HepG2 (cell line): ENCODE data around the gene LDLR. TPM values are rescaled to one million over a fixed set of nuclear protein-coding genes. Genes with fewer than 3 reads are reported as not detected.

Experiments used
- CEBPB ChIP-seq: IDR thresholded peaks from 2 replicates; pipeline ENCODE4 v1.6.1; 2011; ENCODE audit warnings: low read depth, low read length, improper control_type of control experiment, borderline replicate concordance
- CEBPZ ChIP-seq: IDR thresholded peaks from 2 replicates; pipeline ENCODE4 v1.6.1; 2012; ENCODE audit warnings: low read length, improper control_type of control experiment
- CTCF ChIP-seq: sonication (generic); formaldehyde crosslinking; IDR thresholded peaks from 2 replicates; pipeline ENCODE4 v1.5.0; 2020; ENCODE audit warnings: mild to moderate bottlenecking, missing genetic modification reagents, moderate library complexity
- DR1 ChIP-seq: sonication (generic); formaldehyde crosslinking; IDR thresholded peaks from 2 replicates; pipeline ENCODE4 v1.8.0; 2021; ENCODE audit warnings: mild to moderate bottlenecking, missing genetic modification reagents, inconsistent platforms
- HHEX ChIP-seq: IDR thresholded peaks from 2 replicates; pipeline ENCODE4 v1.6.1; 2016; ENCODE audit warnings: control low read depth
- IRF9 ChIP-seq: sonication (generic); formaldehyde crosslinking; IDR thresholded peaks from 2 replicates; pipeline ENCODE4 v1.8.0; 2022; ENCODE audit warnings: missing genetic modification reagents, mild to moderate bottlenecking, borderline replicate concordance
- KDM6A ChIP-seq: IDR thresholded peaks from 2 replicates; pipeline ENCODE4 v1.6.1; 2016; ENCODE audit warnings: low read depth
- KMT2A ChIP-seq: sonication (generic); formaldehyde crosslinking; IDR thresholded peaks from 2 replicates; pipeline ENCODE4 v1.4.0; 2020; ENCODE audit warnings: missing genetic modification reagents
- MEIS2 ChIP-seq: sonication (generic); formaldehyde crosslinking; IDR thresholded peaks from 2 replicates; pipeline ENCODE4 v1.9.0; 2021; ENCODE audit warnings: mild to moderate bottlenecking, missing genetic modification reagents
- NFYB ChIP-seq: sonication (generic); formaldehyde crosslinking; IDR thresholded peaks from 2 replicates; pipeline ENCODE4 v1.4.0; 2020; ENCODE audit warnings: missing genetic modification reagents
- STAT5B ChIP-seq: sonication (generic); formaldehyde crosslinking; IDR thresholded peaks from 2 replicates; pipeline ENCODE4 v1.4.0; 2020; ENCODE audit warnings: missing genetic modification reagents
- ZBTB14 ChIP-seq: sonication (generic); formaldehyde crosslinking; IDR thresholded peaks from 2 replicates; pipeline ENCODE4 v1.4.0; 2020; ENCODE audit warnings: missing genetic modification reagents
- ZNF142 ChIP-seq: sonication (generic); formaldehyde crosslinking; IDR thresholded peaks from 2 replicates; pipeline ENCODE4 v1.4.0; 2020; ENCODE audit warnings: missing genetic modification reagents
- ZNF550 ChIP-seq: sonication (generic); formaldehyde crosslinking; IDR thresholded peaks from 2 replicates; pipeline ENCODE4 v1.4.0; 2020; ENCODE audit warnings: mild to moderate bottlenecking, missing genetic modification reagents, borderline replicate concordance
- ZNF878 ChIP-seq: sonication (generic); formaldehyde crosslinking; IDR thresholded peaks from 2 replicates; pipeline ENCODE4 v1.8.1; 2023; ENCODE audit warnings: mild to moderate bottlenecking, missing genetic modification reagents, moderate library complexity
- ZNF879 ChIP-seq: sonication (generic); formaldehyde crosslinking; IDR thresholded peaks from 2 replicates; pipeline ENCODE4 v1.8.1; 2023; ENCODE audit warnings: missing genetic modification reagents
- polyA plus RNA-seq, 8 experiments: library from polyadenylated mRNA; depleted of rRNA in 3 of 8; stranded (reverse) in 7 of 8; unstranded in 1 of 8; fragments of >200 nt; fragmentation: Illumina TruSeq in 4 of 8; extraction: Trizol in 4 of 8; gene quantifications; 2 replicates each; pipeline versions ENCODE4 v1.2.1 to v1.2.3, GENCODE V29; 2011 to 2016; ENCODE audit warnings: low read depth in 4 of 8, missing spikeins in 1 of 8, mixed read lengths in 1 of 8; ENCODE audit not compliant: insufficient read depth in 1 of 8
- total RNA-seq, 5 experiments: library from RNA; depleted of rRNA; stranded (reverse); fragments of >200 nt; fragmentation: Illumina TruSeq; extraction: Trizol; gene quantifications; 2 replicates each; pipeline ENCODE4 v1.2.3, GENCODE V29; 2016; ENCODE audit warnings: low read depth in 1 of 5

Gene LDLR
- total and polyA plus RNA-seq, 2 of the 13 experiments (the other 11 are each of a cell fraction or from before 2014, with no cell fraction given): 51.6 to 92.5 TPM

- TF ChIP-seq CEBPZ: no peak
- TF ChIP-seq ZNF879 (CRISPR knock-in tag): no peak
- TF ChIP-seq KDM6A (CRISPR knock-in tag): no peak; the same call in 1 of the 2 replicates
- TF ChIP-seq ZNF142 (CRISPR knock-in tag): 0 out of 2 replicates have a peak, but pooled peaks have one; percentile 59
- no peak for TF ChIP-seq CTCF (CRISPR knock-in tag)
- TF ChIP-seq CEBPB: no peak
- no peak for TF ChIP-seq KMT2A (CRISPR knock-in tag)
- no peak for TF ChIP-seq ZNF550 (CRISPR knock-in tag)
- no peak for TF ChIP-seq ZBTB14 (CRISPR knock-in tag)
- no peak for TF ChIP-seq DR1 (CRISPR knock-in tag)
- TF ChIP-seq ZNF878: no peak; the same call in 1 of the 2 replicates
- TF ChIP-seq IRF9: no peak
- TF ChIP-seq HHEX: peak; percentile 47; the same call in 1 of the 2 replicates
- no peak for TF ChIP-seq NFYB (CRISPR knock-in tag)
- TF ChIP-seq MEIS2 (CRISPR knock-in tag): no peak
- no peak for TF ChIP-seq STAT5B (CRISPR knock-in tag)
Observed at GRCh38 chr19:11088506-11089253, 583 bp upstream of the LDLR start (continued).
